ENCODE results near the gene NRG3. TPM values are rescaled to one million over a fixed set of nuclear protein-coding genes. Genes with fewer than 3 reads are reported as not detected.

NRG3 gene
- total RNA-seq, 4 donors from 2014 or later = 0.20 to 1.1 (median 0.84) TPM; not detected in 1

GRCh38 chr10:82464966-82465365 is 590.0 kb downstream of the NRG3 start:
- no peaks in the 10 kb centered on the region for H3K4me1 ChIP-seq
- no peak overlapping the region for H3K4me3 ChIP-seq
- H3K27ac ChIP-seq = no peak overlapping the region
- H3K36me3 ChIP-seq = no peaks in the 10 kb centered on the region
- no peaks in the 10 kb centered on the region for H3K9me3 ChIP-seq
- DNase-seq (ENCODE audit: low spot score in 2 of 2) = no peak
- 40 to 42% methylated on average over 5 of the region's 5 CpGs for WGBS, 2 donors
- no peak for TF ChIP-seq EP300 (IDR thresholded peaks at IDR 0.05)
- TF ChIP-seq CTCF (IDR thresholded peaks at IDR 0.05) = no peak
- TF ChIP-seq POLR2A (IDR thresholded peaks at IDR 0.05) = no peak
- H3K27me3 ChIP-seq = no peaks in the 10 kb centered on the region

- no peaks in the 10 kb centered on the region for H3K36me3 ChIP-seq
- no peaks in the 10 kb centered on the region for H3K27me3 ChIP-seq
- no peak overlapping the region for H3K4me3 ChIP-seq
- H3K9me3 ChIP-seq = no peaks in the 10 kb centered on the region
- H3K4me1 ChIP-seq = no peaks in the 10 kb centered on the region
- WGBS, 2 donors = 78 to 81% methylated on average over 1 of the region's 1 CpG
- TF ChIP-seq CTCF (IDR thresholded peaks at IDR 0.05) (no peak), POLR2A (IDR thresholded peaks at IDR 0.05) (no peak), EP300 (IDR thresholded peaks at IDR 0.05) (no peak)
- H3K27ac ChIP-seq = no peak overlapping the region
- no peak for DNase-seq (ENCODE audit: low spot score in 2 of 2)
These were observed 593.5 kb downstream of the NRG3 start for GRCh38 chr10:82468453-82468852.

- WGBS, 2 donors = 79 to 80% methylated on average over 5 of the region's 5 CpGs
- Histone ChIP-seq H3K27me3 (no peaks in the 10 kb centered on the region), H3K36me3 (no peaks in the 10 kb centered on the region), H3K4me1 (no peaks in the 10 kb centered on the region), H3K4me3 (no peak overlapping the region), H3K9me3 (peaks cover 0 to 3% (median 0%) of the 10 kb centered on the region in 4 donors), H3K27ac (no peak overlapping the region)
- TF ChIP-seq EP300 (IDR thresholded peaks at IDR 0.05) (no peak), CTCF (IDR thresholded peaks at IDR 0.05) (no peak), POLR2A (IDR thresholded peaks at IDR 0.05) (no peak)
- DNase-seq (ENCODE audit: low spot score in 2 of 2) = no peak
These were observed 597.7 kb downstream of the NRG3 start for GRCh38 chr10:82472406-82473335.

- H3K9me3 ChIP-seq = peaks cover 0 to 3% (median 0%) of the 10 kb centered on the region in 4 donors
- 64 to 73% methylated on average over 4 of the region's 4 CpGs for WGBS, 2 donors
- H3K4me1 ChIP-seq = no peaks in the 10 kb centered on the region
- no peaks in the 10 kb centered on the region for H3K36me3 ChIP-seq
- H3K27me3 ChIP-seq = no peaks in the 10 kb centered on the region
- no peak overlapping the region for H3K27ac ChIP-seq
- no peak for DNase-seq (ENCODE audit: low spot score in 2 of 2)
- no peak overlapping the region for H3K4me3 ChIP-seq
- TF ChIP-seq POLR2A (IDR thresholded peaks at IDR 0.05) (no peak), EP300 (IDR thresholded peaks at IDR 0.05) (no peak), CTCF (IDR thresholded peaks at IDR 0.05) (no peak)
These were observed 602.8 kb downstream of the NRG3 start for GRCh38 chr10:82477776-82478175.

- TF ChIP-seq EP300 (IDR thresholded peaks at IDR 0.05) = no peak
- no peak for TF ChIP-seq CTCF (IDR thresholded peaks at IDR 0.05)
- TF ChIP-seq POLR2A (IDR thresholded peaks at IDR 0.05) = no peak
- no peak for DNase-seq (ENCODE audit: low spot score in 2 of 2)
- H3K36me3 ChIP-seq = no peaks in the 10 kb centered on the region
- no peaks in the 10 kb centered on the region for H3K4me1 ChIP-seq
- H3K27me3 ChIP-seq = no peaks in the 10 kb centered on the region
- no peak overlapping the region for H3K27ac ChIP-seq
- 67 to 74% methylated on average over 2 of the region's 2 CpGs for WGBS, 2 donors
- H3K9me3 ChIP-seq = no peaks in the 10 kb centered on the region
- H3K4me3 ChIP-seq = no peak overlapping the region
These were observed 617.7 kb downstream of the NRG3 start for GRCh38 chr10:82492647-82493046.

All from tibial nerve (tissue), 4 donors.